ENCODE results near the gene VIPR2.

The VIPR2 gene

GRCh38 chr7:159064121-159064815 is 80.4 kb downstream of the VIPR2 start:
- no peak for DNase-seq

DNA sequence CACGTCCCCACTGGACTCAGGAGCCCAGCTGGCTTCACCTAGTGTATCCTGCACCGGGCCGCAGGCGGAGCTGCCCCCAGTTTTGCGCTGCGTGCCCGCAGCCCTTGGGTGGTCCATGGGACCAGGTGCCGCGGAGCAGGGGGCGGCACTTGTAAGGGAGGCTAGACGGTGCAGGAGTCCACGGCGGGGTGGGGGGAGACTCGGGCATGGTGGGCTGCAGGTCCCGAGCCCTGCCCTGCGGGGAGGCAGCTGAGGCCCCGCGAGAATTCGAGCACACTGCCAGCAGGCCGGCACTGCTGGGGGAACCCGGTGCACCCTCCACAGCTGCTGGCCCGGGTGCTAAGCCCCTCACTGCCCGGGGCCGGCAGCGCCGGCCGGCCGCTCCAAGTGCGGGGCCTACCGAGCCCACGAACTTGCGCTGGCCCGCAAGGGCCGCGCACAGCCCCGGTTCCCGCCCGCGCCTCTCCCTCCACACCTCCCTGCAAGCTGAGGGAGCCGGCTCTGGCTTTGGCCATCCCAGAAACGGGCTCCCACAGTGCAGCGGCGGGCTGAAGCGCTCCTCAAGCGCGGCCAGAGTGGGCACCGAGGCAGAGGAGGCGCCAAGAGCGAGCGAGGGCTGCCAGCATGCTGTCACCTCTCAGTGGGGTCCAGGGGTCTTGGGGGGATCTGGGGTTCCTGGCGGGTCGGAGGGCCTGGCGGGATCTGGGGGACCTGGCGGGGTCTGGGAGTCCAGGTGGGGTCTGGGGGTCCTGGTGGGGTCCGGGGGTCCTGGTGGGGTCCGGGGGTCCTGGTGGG is 81.4 kb downstream of the VIPR2 start:
- no peak for DNase-seq

- no peak for DNase-seq
Measured at GRCh38 chr7:159062569-159062968, 82.1 kb downstream of the VIPR2 start.

DNA sequence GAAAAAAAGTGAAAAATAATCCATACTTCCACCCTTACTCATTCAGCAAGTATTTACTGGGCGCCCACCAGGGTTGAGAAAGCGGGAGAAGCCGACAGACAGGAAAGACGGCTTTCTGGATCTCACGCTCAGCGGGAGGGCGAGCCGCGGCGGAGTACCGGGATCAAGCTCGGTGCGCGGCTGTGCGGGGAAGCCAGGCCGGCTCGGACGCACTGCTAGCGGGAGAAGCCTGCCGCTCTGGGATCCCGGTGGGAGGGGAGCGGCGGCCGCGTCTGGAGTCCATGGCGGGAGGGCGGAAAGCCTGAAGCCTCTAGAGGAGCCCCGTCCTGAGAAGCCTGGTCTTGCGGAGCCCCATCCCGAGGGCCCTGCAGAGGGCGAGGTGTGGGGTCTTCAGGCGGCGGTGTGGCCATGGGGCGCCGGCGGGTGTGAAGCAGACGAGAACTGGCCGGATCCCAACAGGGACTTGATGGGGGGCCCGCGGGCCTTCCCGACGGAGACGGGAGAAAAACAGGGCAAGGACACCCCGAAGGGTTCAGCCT is 82.9 kb downstream of the VIPR2 start:
- DNase-seq: no peak

DNA sequence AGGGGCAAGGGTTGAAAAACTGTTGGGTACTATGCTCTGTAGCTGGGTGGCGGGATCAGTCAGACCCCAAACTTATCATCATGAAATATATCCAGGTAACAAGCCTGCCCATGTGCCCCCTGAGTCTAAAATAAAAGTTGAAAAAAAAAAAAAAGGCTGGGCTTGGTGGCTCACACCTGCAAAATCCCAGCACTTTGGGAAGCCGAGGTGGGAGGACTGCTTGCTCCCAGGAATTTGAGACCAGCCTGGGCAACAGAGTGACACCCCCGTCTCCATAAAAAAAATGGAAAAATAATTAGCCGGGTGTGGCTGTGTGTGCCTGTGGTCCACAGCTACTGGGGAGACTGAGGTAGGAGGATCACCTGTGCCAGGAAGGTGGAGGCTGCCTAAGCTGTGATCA is 83.5 kb downstream of the VIPR2 start:
- DNase-seq: no peak

GRCh38 chr7:159060440-159060839 is 84.2 kb downstream of the VIPR2 start:
- no peak for DNase-seq

DNA sequence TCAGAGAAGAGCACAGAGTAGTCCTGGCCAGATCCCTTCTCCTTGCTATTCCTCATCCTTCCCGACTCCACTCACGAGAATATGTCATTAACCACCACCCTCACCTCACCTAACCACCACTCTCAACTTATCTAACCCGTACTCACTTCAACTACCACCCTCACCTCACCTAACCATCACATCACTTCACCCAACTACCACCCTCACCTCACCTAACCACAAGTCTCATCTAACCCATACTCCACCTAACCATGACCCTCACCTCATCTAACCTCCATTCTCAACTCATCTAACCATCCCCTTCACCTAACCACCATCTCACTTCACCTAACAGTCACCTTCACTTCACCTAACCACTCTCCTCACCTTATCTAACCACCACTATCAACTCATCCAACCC is 85.0 kb downstream of the VIPR2 start:
- no peak for DNase-seq

DNA sequence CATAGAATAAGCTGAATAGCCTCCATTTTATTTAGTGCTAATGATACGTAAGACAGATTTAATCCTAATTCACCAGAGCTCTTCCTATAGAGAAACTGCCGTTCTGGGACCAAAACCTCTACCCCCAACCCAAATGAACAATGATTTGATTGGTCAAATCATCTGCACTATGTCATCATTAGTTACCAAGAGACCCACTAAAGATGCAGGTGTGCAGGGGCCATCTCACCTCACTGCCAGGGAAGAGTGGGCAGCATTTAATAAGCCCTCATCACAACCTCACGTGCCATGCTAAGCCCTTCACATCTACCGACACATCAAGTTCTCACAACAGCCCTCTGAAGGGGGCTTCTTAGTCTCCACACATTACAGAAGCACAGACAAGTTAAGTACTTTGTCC is 87.0 kb downstream of the VIPR2 start:
- DNase-seq: no peak

DNA sequence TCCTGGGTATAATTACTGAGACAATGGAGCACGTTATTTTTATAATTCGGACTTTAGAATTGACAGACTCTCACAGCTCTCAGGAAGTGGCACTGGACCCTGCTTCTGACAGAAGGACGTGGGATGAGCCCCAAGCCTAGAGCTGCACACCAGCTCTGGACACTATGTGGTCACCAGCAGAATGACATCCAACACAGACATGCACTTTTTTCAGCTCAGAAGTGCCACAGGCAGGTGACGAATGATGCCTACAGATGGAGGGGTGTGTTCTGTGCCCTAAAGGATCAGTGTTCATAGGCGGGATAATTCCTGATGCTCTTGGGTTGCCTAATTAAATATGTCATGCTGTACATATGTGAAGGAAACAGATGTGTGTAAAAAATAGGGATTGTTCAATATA is 87.9 kb downstream of the VIPR2 start:
- no peak for DNase-seq

- DNase-seq: no peak
Measured at GRCh38 chr7:159051916-159052315, 92.8 kb downstream of the VIPR2 start.

DNA sequence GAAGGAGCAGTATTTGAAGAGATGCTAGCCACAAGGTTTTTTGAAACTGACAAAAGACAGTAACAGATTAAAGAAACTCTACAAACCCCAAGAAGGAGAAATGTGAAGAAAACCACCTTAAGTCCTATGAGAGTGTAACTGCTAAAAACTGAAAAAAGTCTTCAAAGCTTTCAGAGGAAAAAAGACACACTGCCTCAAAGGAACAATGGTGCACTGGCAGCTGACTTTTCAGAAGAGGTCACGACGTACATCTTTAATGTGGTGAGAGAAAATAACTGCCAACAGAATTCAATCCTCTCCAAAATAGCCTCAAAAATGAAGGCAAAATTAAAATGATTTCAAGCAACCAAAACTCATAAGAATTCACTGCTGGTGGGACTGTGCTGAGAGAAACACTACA is 94.0 kb downstream of the VIPR2 start:
- DNase-seq: no peak

DNA sequence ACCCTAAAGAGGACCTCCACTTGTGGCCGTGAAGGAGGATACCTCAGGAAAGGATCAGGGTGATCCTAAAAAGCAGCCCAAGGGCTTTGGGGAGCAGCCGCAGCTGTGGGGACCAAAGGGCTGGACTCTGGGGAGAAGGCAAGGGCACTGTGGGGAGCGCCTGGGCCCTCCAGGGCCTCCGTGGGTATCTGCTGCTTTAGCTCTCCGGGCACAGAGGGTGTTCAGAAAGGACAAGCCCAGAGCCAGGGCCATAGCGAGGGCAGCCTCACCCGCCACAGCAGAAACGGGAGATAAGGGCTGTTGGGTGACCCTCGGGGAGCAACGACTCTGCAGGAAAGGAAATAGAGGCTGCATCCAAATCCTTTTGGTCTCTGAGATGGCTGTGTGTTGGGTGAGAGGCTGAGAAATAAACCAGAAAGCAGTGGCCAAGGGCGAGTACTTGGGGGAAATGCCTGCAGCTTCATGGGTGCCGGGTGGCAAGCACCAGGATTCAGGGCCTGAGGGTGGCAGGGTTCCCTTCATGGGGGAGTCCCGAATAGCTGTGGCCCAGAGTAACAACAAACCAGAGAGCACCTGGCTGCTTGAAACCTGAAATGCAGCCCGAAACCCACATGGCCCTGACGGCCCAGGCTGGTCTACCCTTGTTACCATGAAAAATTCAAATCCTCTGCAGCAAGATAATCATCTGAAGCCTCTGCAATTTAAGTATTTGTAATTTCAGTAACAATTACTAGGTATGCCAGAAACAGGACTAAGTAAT is 95.2 kb downstream of the VIPR2 start:
- DNase-seq: no peak

DNA sequence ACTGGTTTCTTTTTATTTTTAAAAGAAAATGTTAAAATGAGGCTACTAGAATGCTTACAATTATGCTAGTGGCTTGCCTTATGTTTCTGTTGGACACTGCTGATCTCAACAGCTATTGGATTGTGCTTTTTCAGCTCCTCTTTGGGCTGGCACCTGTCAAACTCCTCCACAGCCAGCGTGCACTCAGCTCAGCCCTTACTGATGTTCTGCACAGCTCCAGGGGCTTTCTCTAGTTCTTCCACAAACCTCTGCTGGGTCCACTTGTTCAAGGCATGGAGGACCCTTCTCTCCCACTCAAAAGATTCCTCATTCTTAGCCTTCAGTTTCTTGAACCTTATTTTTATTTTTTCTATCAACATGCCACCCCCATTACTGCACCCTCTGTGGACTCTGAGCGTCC is 96.0 kb downstream of the VIPR2 start:
- DNase-seq: no peak

DNA sequence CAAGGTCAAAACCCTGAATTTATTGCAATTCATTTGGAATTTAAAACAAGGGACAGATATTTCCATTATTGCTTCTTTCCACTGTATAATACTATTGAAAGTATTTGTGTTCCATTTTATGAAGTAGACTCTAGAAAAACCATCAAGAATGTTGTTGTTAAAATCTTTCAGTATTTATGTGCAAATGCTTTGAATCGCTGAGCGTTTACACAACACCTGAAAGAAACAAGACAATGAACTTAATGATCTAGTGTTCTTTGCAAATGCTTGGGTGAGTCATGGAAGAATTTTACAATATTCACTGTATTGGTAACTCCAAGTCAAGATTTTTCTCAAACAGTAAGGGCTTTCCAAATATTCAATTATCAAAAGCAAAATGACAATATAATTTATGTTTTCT is 97.1 kb downstream of the VIPR2 start:
- no peak for DNase-seq

DNA sequence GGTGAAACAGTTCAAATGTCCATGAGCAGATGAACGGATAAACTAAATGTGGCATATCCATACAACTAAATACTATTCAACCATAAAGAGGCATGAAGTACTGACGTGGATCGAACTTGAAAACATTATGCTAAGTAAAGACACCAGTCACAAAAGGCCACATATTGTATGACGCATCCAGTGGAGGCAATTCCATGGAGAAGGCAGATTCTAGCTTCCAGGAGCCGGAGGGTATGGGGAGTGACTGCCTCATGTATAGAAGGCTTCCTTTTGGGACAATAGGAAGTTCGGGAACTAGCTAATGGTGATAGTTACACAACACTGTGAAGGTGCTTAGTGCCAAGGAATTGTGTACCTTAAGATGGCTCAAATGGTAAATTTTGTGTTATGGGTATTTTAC is 98.4 kb downstream of the VIPR2 start:
- DNase-seq: no peak

DNA sequence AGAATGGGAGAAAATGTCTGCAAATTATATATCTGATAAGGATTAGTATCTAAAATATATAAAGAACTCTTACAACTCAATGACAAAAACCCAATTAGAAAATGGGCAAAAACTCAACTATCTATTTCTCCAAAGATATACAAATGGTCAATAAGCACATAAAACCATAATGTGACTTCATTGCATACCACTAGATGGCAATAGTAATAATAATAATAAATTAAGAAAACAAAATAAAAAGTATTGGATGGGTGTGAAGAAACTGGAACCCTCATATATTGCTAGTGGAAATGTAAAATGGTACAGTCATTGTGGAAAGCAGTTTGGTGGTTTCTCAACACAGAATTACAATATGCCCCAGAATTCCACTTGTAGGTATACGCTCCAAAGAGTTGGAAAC is 98.8 kb downstream of the VIPR2 start:
- DNase-seq: no peak

GRCh38 chr7:159042581-159043101 is 102.0 kb downstream of the VIPR2 start:
- DNase-seq: no peak

DNA sequence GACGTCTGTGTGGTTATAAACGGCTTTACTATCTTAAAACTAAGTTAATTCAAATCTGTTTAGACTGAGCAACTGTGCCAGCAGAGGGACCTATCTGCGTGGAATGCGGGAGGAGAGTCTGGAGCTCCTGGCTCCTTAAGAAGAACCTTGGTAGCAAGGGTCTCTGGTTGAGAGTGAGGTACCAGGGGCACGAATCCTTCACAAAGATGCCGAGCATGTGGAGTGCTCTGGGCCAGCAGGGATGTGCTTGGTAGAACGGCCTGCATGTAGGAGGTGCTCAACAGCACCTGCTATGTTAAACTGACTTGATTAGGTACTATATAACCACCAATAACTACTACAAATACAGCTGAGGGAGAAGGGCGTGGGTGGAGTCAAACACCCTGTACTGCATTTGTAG is 102.6 kb downstream of the VIPR2 start:
- DNase-seq: no peak

- no peak for DNase-seq
Measured at GRCh38 chr7:159040912-159041711, 103.6 kb downstream of the VIPR2 start.

DNA sequence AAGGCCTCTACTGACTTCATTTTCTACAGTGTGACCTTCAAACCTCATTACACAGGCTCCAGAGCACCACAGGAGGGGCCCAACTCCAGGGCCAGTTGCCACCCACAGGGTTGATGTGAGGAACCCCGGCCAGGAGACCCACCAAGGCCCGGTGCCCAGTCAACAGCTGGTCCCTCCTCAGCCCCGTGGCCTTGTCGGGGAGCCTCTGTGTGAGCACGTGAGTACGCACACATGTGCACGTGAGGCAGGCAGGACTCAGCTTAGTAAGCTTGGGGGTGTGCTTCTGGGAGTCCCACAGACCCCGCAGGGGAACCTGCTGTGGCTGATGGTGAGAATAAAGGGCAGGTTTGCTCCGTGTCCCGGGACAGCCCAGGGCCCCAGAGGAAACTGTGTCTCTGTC is 104.5 kb downstream of the VIPR2 start:
- DNase-seq: no peak

- DNase-seq: no peak
Measured at GRCh38 chr7:159039716-159040115, 105.0 kb downstream of the VIPR2 start.

GRCh38 chr7:159038066-159038465 is 106.6 kb downstream of the VIPR2 start:
- no peak for DNase-seq

All from DMS 273 treated with DMSO at 0.1 percent for 48 hours (cell line).